Fibroblast of skin of scalp (primary cell): ENCODE results near the gene YY2.
A peak's percentile ranks its signal among the peaks of the same experiment; 100 is the strongest.

Source experiments
- DNase-seq: peaks from one replicate; pipeline ENCODE4 v3.0.0-alpha.2; 2013

The YY2 gene

GRCh38 chrX:21875013-21875412 is 19.2 kb downstream of the YY2 start:
- no peak for DNase-seq

GRCh38 chrX:21881881-21882574 is 26.2 kb downstream of the YY2 start:
- no peak for DNase-seq

GRCh38 chrX:21883258-21883657 is 27.5 kb downstream of the YY2 start:
- no peak for DNase-seq

GRCh38 chrX:21885568-21885967 is 29.8 kb downstream of the YY2 start:
- peak; percentile 56 for DNase-seq

- DNase-seq, result no peak
Measured at GRCh38 chrX:21905313-21905712, 49.5 kb downstream of the YY2 start.

- no peak for DNase-seq
Measured at GRCh38 chrX:21905953-21906352, 50.2 kb downstream of the YY2 start.

- DNase-seq, result peak; percentile 43
Measured at GRCh38 chrX:21907260-21907659, 51.5 kb downstream of the YY2 start.
